ENCODE data around the gene LAMTOR4. TPM values are rescaled to one million over a fixed set of nuclear protein-coding genes. Genes with fewer than 3 reads are reported as not detected.

The LAMTOR4 gene
- total RNA-seq, 1 donor from 2014 or later: 62.7 TPM

DNA sequence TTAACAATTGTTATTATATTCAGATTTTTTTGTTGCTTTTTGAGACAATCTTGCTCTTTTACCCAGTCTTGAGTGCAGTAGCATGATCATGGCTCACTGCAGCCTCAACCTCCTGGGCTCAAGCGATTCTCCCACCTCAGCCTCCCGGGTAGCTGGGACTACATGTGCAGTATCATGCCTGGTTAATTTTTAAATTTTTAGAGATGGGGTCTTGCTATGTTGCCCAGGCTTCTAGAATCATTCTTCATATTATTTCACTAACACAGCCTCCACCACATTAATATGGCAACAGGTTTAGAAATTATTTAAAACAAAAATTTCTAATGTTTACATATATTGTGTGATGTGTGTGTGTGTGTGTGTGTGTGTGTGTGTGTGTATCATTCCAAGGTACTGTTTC is 1.4 kb upstream of the LAMTOR4 start:
- no peak overlapping the region for H3K9ac ChIP-seq (ENCODE audit: low read length)
- H4K20me1 ChIP-seq (ENCODE audit: insufficient read depth, low read length): peaks cover 3% of the 10 kb centered on the region
- no peak overlapping the region for H3K4me3 Mint-ChIP-seq (ENCODE audit: unreplicated experiment)
- no peak overlapping the region for H2AFZ ChIP-seq (ENCODE audit: low read depth, low read length)
- H3K36me3 Mint-ChIP-seq (ENCODE audit: low read depth, unreplicated experiment): no peaks in the 10 kb centered on the region
- H3K79me2 ChIP-seq (ENCODE audit: insufficient read depth, low read length): peaks cover 17% of the 10 kb centered on the region
- no peak overlapping the region for H3K27ac Mint-ChIP-seq (ENCODE audit: unreplicated experiment)
- H3K4me2 ChIP-seq (ENCODE audit: low read length): no peak overlapping the region
- no peak overlapping the region for H3K27ac ChIP-seq (ENCODE audit: low read depth, low read length)
- peaks cover 2% of the 10 kb centered on the region for H3K4me1 Mint-ChIP-seq (ENCODE audit: low read depth, unreplicated experiment)
- peaks cover 3% of the 10 kb centered on the region for H3K4me1 ChIP-seq (ENCODE audit: insufficient read depth, low read length)
- FAIRE-seq (no peak), DNase-seq (ENCODE audit: low read depth) (no peak)
- TF ChIP-seq EZH2 (IDR thresholded peaks at IDR 0.05; ENCODE audit: insufficient read depth, low read length): no peak
- TF ChIP-seq, protein P1, sequence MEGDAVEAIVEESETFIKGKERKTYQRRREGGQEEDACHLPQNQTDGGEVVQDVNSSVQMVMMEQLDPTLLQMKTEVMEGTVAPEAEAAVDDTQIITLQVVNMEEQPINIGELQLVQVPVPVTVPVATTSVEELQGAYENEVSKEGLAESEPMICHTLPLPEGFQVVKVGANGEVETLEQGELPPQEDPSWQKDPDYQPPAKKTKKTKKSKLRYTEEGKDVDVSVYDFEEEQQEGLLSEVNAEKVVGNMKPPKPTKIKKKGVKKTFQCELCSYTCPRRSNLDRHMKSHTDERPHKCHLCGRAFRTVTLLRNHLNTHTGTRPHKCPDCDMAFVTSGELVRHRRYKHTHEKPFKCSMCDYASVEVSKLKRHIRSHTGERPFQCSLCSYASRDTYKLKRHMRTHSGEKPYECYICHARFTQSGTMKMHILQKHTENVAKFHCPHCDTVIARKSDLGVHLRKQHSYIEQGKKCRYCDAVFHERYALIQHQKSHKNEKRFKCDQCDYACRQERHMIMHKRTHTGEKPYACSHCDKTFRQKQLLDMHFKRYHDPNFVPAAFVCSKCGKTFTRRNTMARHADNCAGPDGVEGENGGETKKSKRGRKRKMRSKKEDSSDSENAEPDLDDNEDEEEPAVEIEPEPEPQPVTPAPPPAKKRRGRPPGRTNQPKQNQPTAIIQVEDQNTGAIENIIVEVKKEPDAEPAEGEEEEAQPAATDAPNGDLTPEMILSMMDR (IDR thresholded peaks at IDR 0.05; ENCODE audit: insufficient read depth, low read depth, low read length): no peak
- H3K4me3 ChIP-seq (ENCODE audit: insufficient read depth, low read depth, low read length): no peak overlapping the region
- no peaks in the 10 kb centered on the region for H3K9me3 Mint-ChIP-seq (ENCODE audit: unreplicated experiment)
- H3K36me3 ChIP-seq (ENCODE audit: insufficient read depth, low read length): no peaks in the 10 kb centered on the region
- H3K27me3 ChIP-seq (ENCODE audit: insufficient read depth, low read length): no peaks in the 10 kb centered on the region
- H3K9me3 ChIP-seq (ENCODE audit: insufficient read depth, low read depth, low read length): no peaks in the 10 kb centered on the region
- no peaks in the 10 kb centered on the region for H3K27me3 Mint-ChIP-seq (ENCODE audit: low read depth, unreplicated experiment)

DNA sequence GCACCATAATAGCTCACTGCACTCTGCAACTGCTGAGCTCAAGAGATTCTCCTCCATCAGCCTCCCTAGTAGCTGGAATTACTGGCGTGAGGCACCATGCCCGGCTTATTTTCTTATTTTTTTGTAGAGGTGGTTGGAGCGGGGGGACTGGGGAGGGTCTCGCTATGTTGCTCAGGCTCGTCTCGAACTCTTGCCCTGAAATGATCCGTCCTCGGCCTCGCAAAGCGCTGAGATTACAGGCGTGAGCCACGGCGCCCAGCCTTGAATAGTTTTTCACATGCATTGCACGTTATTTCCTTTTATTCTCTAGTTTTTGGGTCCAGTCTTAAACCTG is 526 bp upstream of the LAMTOR4 start:
- Histone ChIP-seq H2AFZ (ENCODE audit: low read depth, low read length) (peak overlapping the region; percentile 88), H3K27me3 (ENCODE audit: insufficient read depth, low read length) (no peaks in the 10 kb centered on the region), H3K4me3 (ENCODE audit: insufficient read depth, low read depth, low read length) (peak overlapping the region; percentile 46), H3K79me2 (ENCODE audit: insufficient read depth, low read length) (peaks cover 17% of the 10 kb centered on the region), H3K4me1 (ENCODE audit: insufficient read depth, low read length) (peaks cover 3% of the 10 kb centered on the region), H3K27ac (ENCODE audit: low read depth, low read length) (peak overlapping the region; percentile 34), H3K4me2 (ENCODE audit: low read length) (peak overlapping the region; percentile 99), H3K9ac (ENCODE audit: low read length) (peak overlapping the region; percentile 61), H3K9me3 (ENCODE audit: insufficient read depth, low read depth, low read length) (no peaks in the 10 kb centered on the region), H3K36me3 (ENCODE audit: insufficient read depth, low read length) (no peaks in the 10 kb centered on the region), H4K20me1 (ENCODE audit: insufficient read depth, low read length) (peaks cover 8% of the 10 kb centered on the region)
- no peak for DNase-seq (ENCODE audit: low read depth)
- Mint-ChIP-seq H3K36me3 (ENCODE audit: low read depth, unreplicated experiment) (peaks cover 3% of the 10 kb centered on the region), H3K9me3 (ENCODE audit: unreplicated experiment) (no peaks in the 10 kb centered on the region), H3K4me3 (ENCODE audit: unreplicated experiment) (peak overlapping the region; percentile 98), H3K27me3 (ENCODE audit: low read depth, unreplicated experiment) (no peaks in the 10 kb centered on the region), H3K27ac (ENCODE audit: unreplicated experiment) (peak overlapping the region; percentile 86), H3K4me1 (ENCODE audit: low read depth, unreplicated experiment) (no peaks in the 10 kb centered on the region)
- TF ChIP-seq, protein P1 (IDR thresholded peaks at IDR 0.05; ENCODE audit: insufficient read depth, low read depth, low read length): no peak
- TF ChIP-seq EZH2 (IDR thresholded peaks at IDR 0.05; ENCODE audit: insufficient read depth, low read length): no peak
- no peak for FAIRE-seq

DNA sequence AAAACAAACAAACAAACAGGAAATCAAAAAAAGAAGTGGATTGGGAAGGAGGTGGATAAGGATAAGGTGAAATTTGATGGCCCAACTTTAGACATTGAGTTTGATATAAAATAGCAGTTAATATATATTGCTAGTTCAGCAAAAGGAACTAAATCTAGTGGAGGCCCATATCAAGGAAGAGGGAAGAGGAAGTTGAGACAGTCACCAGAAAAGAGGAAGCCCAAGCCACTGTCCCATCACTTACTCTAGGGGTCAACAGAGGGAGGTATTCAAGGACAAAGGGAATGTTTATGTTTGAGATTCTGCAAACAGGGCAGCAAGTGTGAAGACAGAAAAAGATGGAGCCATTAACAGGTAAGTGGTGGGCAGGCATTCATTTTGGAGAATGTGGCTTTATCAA is 3.7 kb downstream of the LAMTOR4 start:
- Histone ChIP-seq H2AFZ (ENCODE audit: low read depth, low read length) (no peak overlapping the region), H3K9ac (ENCODE audit: low read length) (no peak overlapping the region), H3K9me3 (ENCODE audit: insufficient read depth, low read depth, low read length) (no peaks in the 10 kb centered on the region), H3K27ac (ENCODE audit: low read depth, low read length) (no peak overlapping the region), H3K4me1 (ENCODE audit: insufficient read depth, low read length) (peaks cover 5% of the 10 kb centered on the region), H3K27me3 (ENCODE audit: insufficient read depth, low read length) (no peaks in the 10 kb centered on the region), H3K4me3 (ENCODE audit: insufficient read depth, low read depth, low read length) (no peak overlapping the region), H3K36me3 (ENCODE audit: insufficient read depth, low read length) (peaks cover 9% of the 10 kb centered on the region), H3K79me2 (ENCODE audit: insufficient read depth, low read length) (peaks cover 42% of the 10 kb centered on the region), H3K4me2 (ENCODE audit: low read length) (no peak overlapping the region), H4K20me1 (ENCODE audit: insufficient read depth, low read length) (peaks cover 45% of the 10 kb centered on the region)
- peaks cover 10% of the 10 kb centered on the region for H3K36me3 Mint-ChIP-seq (ENCODE audit: low read depth, unreplicated experiment)
- DNase-seq (ENCODE audit: low read depth): no peak
- no peak for FAIRE-seq
- no peak overlapping the region for H3K27ac Mint-ChIP-seq (ENCODE audit: unreplicated experiment)
- H3K27me3 Mint-ChIP-seq (ENCODE audit: low read depth, unreplicated experiment): no peaks in the 10 kb centered on the region
- H3K4me3 Mint-ChIP-seq (ENCODE audit: unreplicated experiment): no peak overlapping the region
- H3K9me3 Mint-ChIP-seq (ENCODE audit: unreplicated experiment): no peaks in the 10 kb centered on the region
- H3K4me1 Mint-ChIP-seq (ENCODE audit: low read depth, unreplicated experiment): peaks cover 3% of the 10 kb centered on the region
- TF ChIP-seq, protein P1 (IDR thresholded peaks at IDR 0.05; ENCODE audit: insufficient read depth, low read depth, low read length): no peak
- TF ChIP-seq EZH2 (IDR thresholded peaks at IDR 0.05; ENCODE audit: insufficient read depth, low read length): no peak
